Measurements from ENCODE around the gene DBF4. TPM values are rescaled to one million over a fixed set of nuclear protein-coding genes. Genes with fewer than 3 reads are reported as not detected.
A peak's percentile ranks its signal among the peaks of the same experiment; 100 is the strongest.

The DBF4 gene
- total RNA-seq, 1 experiment from 2014 or later, result 48.8 TPM

GRCh38 chr7:87874066-87874465, 2.2 kb upstream of the DBF4 start:
- Histone ChIP-seq H3K27ac (ENCODE audit: low read length) (peak overlapping the region; percentile 94), H3K9me3 (ENCODE audit: control insufficient read depth, insufficient read depth, low read depth, low read length) (peaks cover 27% of the 10 kb centered on the region; the same call in 1 of the 2 replicates), H3K36me3 (ENCODE audit: control insufficient read depth, insufficient read depth, low read length) (peaks cover 3% of the 10 kb centered on the region; the same call in 1 of the 2 replicates), H3K27me3 (ENCODE audit: control insufficient read depth, insufficient read depth, low read length) (no peaks in the 10 kb centered on the region), H3K4me1 (ENCODE audit: control insufficient read depth, insufficient read depth, low read length) (peaks cover 19% of the 10 kb centered on the region), H3K4me3 (ENCODE audit: low read depth in 2 of 2, low read length in 2 of 2) (peak overlapping the region; percentile 64 to 93; a peak in 3 of 4 replicates)
- intact Hi-C loops (cut with micrococcal nuclease; ENCODE audit: unreplicated experiment), result no loop called here
- ATAC-seq (no peak), DNase-seq (ENCODE audit: low read depth, low spot score) (no peak)
- no TSS peak for BruUV-seq (replicated peaks)
- ChIA-PET CTCF (no interaction called here), POLR2A (no interaction called here)
- TF ChIP-seq POLR2AphosphoS5 (IDR thresholded peaks at IDR 0.05; ENCODE audit: low read depth, low read length) (no peak), CTCF (IDR thresholded peaks at IDR 0.05) (no peak), TCF7L2 (IDR thresholded peaks at IDR 0.05; ENCODE audit: low read depth, low read length) (no peak), SIN3A (IDR thresholded peaks at IDR 0.05; ENCODE audit: borderline replicate concordance, insufficient read depth, low read depth, low read length) (no peak)
- TF ChIP-seq, protein P1, sequence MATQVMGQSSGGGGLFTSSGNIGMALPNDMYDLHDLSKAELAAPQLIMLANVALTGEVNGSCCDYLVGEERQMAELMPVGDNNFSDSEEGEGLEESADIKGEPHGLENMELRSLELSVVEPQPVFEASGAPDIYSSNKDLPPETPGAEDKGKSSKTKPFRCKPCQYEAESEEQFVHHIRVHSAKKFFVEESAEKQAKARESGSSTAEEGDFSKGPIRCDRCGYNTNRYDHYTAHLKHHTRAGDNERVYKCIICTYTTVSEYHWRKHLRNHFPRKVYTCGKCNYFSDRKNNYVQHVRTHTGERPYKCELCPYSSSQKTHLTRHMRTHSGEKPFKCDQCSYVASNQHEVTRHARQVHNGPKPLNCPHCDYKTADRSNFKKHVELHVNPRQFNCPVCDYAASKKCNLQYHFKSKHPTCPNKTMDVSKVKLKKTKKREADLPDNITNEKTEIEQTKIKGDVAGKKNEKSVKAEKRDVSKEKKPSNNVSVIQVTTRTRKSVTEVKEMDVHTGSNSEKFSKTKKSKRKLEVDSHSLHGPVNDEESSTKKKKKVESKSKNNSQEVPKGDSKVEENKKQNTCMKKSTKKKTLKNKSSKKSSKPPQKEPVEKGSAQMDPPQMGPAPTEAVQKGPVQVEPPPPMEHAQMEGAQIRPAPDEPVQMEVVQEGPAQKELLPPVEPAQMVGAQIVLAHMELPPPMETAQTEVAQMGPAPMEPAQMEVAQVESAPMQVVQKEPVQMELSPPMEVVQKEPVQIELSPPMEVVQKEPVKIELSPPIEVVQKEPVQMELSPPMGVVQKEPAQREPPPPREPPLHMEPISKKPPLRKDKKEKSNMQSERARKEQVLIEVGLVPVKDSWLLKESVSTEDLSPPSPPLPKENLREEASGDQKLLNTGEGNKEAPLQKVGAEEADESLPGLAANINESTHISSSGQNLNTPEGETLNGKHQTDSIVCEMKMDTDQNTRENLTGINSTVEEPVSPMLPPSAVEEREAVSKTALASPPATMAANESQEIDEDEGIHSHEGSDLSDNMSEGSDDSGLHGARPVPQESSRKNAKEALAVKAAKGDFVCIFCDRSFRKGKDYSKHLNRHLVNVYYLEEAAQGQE (IDR thresholded peaks at IDR 0.05; ENCODE audit: insufficient read depth in 1 of 2, low read depth in 2 of 2, low read length in 1 of 2), result no peak
- in situ Hi-C loops (cut with HindIII; ENCODE audit: low pct_unique_long_range_greater_than_20kb, low sequenced_read_pairs), result no loop called here

GRCh38 chr7:87875151-87876039, 898 bp upstream of the DBF4 start:
- Histone ChIP-seq H3K9me3 (ENCODE audit: control insufficient read depth, insufficient read depth, low read depth, low read length) (peaks cover 19% of the 10 kb centered on the region; the same call in 1 of the 2 replicates), H3K4me1 (ENCODE audit: control insufficient read depth, insufficient read depth, low read length) (peaks cover 19% of the 10 kb centered on the region), H3K36me3 (ENCODE audit: control insufficient read depth, insufficient read depth, low read length) (peaks cover 6% of the 10 kb centered on the region), H3K27me3 (ENCODE audit: control insufficient read depth, insufficient read depth, low read length) (no peaks in the 10 kb centered on the region), H3K27ac (ENCODE audit: low read length) (peak overlapping the region; percentile 94), H3K4me3 (ENCODE audit: low read depth in 2 of 2, low read length in 2 of 2) (peak overlapping the region; percentile 64 to 93)
- DNase-seq (ENCODE audit: low read depth, low spot score) (no peak), ATAC-seq (peak; percentile 6; the same call in 1 of the 2 replicates)
- POLR2A ChIA-PET, result no interaction called here
- no peak for TF ChIP-seq TCF7L2 (IDR thresholded peaks at IDR 0.05; ENCODE audit: low read depth, low read length)
- TF ChIP-seq, protein P1 (IDR thresholded peaks at IDR 0.05; ENCODE audit: insufficient read depth in 1 of 2, low read depth in 2 of 2, low read length in 1 of 2), result no peak
- BruUV-seq (replicated peaks), result no TSS peak
- intact Hi-C loops (cut with micrococcal nuclease; ENCODE audit: unreplicated experiment) (loop anchor here (5.0 kb wide), 1 partner anchor 248 kb away; the partner anchor contains the start of gene RUNDC3B), in situ Hi-C loops (cut with HindIII; ENCODE audit: low pct_unique_long_range_greater_than_20kb, low sequenced_read_pairs) (no loop called here)
- CTCF ChIA-PET, result no interaction called here
